Skeletal muscle tissue (tissue), 4 donors: ENCODE results near the gene PTPRG. TPM values are rescaled to one million over a fixed set of nuclear protein-coding genes. Genes with fewer than 3 reads are reported as not detected.

ENCODE experiments used
- H3K27ac ChIP-seq: one replicate; pipeline ENCODE4 v1.7.0; 2013; ENCODE audit warnings: mild to moderate bottlenecking, low read depth, low read length, inconsistent platforms
- H3K27me3 ChIP-seq, 3 donors: one replicate each; pipeline ENCODE4 v1.7.0; 2013; ENCODE audit warnings: low read length in 3 of 3; ENCODE audit not compliant: control insufficient read depth in 3 of 3, insufficient read depth in 3 of 3
- H3K36me3 ChIP-seq, 3 donors: one replicate each; pipeline ENCODE4 v1.7.0; 2013; ENCODE audit warnings: low read length in 3 of 3; ENCODE audit not compliant: control insufficient read depth in 3 of 3, insufficient read depth in 3 of 3
- H3K4me1 ChIP-seq, 3 donors: one replicate each; pipeline ENCODE4 v1.7.0; 2013; ENCODE audit warnings: low read length in 3 of 3, mild to moderate bottlenecking in 3 of 3; ENCODE audit not compliant: control insufficient read depth in 3 of 3, insufficient read depth in 3 of 3
- H3K4me3 ChIP-seq, 3 donors: one replicate each; pipeline ENCODE4 v1.7.0; 2013; ENCODE audit warnings: low read length in 3 of 3
- H3K9ac ChIP-seq, 3 donors: one replicate each; pipeline ENCODE4 v1.7.0; 2013; ENCODE audit warnings: low read length in 3 of 3, mild to moderate bottlenecking in 3 of 3, moderate library complexity in 2 of 3, low read depth in 1 of 3
- H3K9me3 ChIP-seq, 3 donors: one replicate each; pipeline ENCODE4 v1.7.0; 2013; ENCODE audit warnings: low read length in 3 of 3; ENCODE audit not compliant: control insufficient read depth in 3 of 3
- total RNA-seq: library from RNA; depleted of rRNA; stranded (reverse); fragments of >200 nt; gene quantifications from one replicate; pipeline ENCODE4 v1.2.3, GENCODE V29; 2014
- donor health status: Osteomylitis.

The PTPRG gene
- total RNA-seq, 1 donor from 2014 or later: 48.5 TPM

- Histone ChIP-seq H3K27ac (peak overlapping the region; percentile 75), H3K4me3 (peak overlapping the region; percentile 13 to 38 (median 15)), H3K9ac (peak overlapping the region; percentile 18 to 51 (median 47)), H3K27me3 (no peaks in the 10 kb centered on the region), H3K9me3 (no peaks in the 10 kb centered on the region), H3K4me1 (peaks cover 43 to 55% (median 54%) of the 10 kb centered on the region in 3 donors), H3K36me3 (peaks cover 0 to 1% (median 0%) of the 10 kb centered on the region in 3 donors)
These were observed 597.8 kb downstream of the PTPRG start for GRCh38 chr3:62159056-62159708.

GRCh38 chr3:62159709-62160092 lies 598.3 kb downstream of the PTPRG start:
- peaks cover 37 to 50% (median 48%) of the 10 kb centered on the region in 3 donors for H3K4me1 ChIP-seq
- H3K27me3 ChIP-seq: no peaks in the 10 kb centered on the region
- peak overlapping the region; percentile 18 to 51 (median 47) for H3K9ac ChIP-seq
- peak overlapping the region; percentile 75 for H3K27ac ChIP-seq
- peaks cover 0 to 1% (median 0%) of the 10 kb centered on the region in 3 donors for H3K36me3 ChIP-seq
- no peaks in the 10 kb centered on the region for H3K9me3 ChIP-seq
- H3K4me3 ChIP-seq: peak overlapping the region; percentile 15 to 38 (median 36)

- H3K27ac ChIP-seq: peak overlapping the region; percentile 75
- no peak overlapping the region for H3K4me3 ChIP-seq
- H3K9ac ChIP-seq: no peak overlapping the region
- H3K9me3 ChIP-seq: no peaks in the 10 kb centered on the region
- H3K4me1 ChIP-seq: peaks cover 33 to 43% (median 41%) of the 10 kb centered on the region in 3 donors
- H3K27me3 ChIP-seq: no peaks in the 10 kb centered on the region
- peaks cover 0 to 1% (median 0%) of the 10 kb centered on the region in 3 donors for H3K36me3 ChIP-seq
These were observed 600.0 kb downstream of the PTPRG start for GRCh38 chr3:62161371-62161770.

GRCh38 chr3:62164196-62164595 lies 602.8 kb downstream of the PTPRG start:
- Histone ChIP-seq H3K36me3 (no peaks in the 10 kb centered on the region), H3K4me3 (no peak overlapping the region), H3K9ac (no peak overlapping the region), H3K4me1 (peaks cover 30 to 38% (median 37%) of the 10 kb centered on the region in 3 donors), H3K9me3 (no peaks in the 10 kb centered on the region), H3K27ac (no peak overlapping the region), H3K27me3 (no peaks in the 10 kb centered on the region)

DNA sequence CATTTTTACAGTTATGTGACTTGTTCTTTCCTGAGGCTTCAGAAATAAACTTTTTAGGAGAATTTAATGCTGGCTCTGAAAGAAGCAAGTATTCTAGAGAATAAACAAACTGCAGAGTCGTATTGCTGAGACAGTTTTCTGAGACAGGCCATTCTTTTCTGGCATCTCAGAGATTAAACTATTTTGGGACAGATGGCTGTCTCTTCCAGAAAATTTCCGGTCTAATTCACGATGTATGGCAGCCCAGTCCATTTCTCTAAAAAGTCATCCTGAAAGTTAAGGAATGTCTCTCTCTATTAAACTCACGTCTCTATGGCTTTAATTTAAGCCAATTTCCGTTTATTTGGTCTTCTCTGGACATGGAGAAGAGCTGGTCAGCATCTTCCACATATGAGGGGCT lies 603.4 kb downstream of the PTPRG start:
- Histone ChIP-seq H3K4me1 (peaks cover 25 to 32% (median 32%) of the 10 kb centered on the region in 3 donors), H3K36me3 (no peaks in the 10 kb centered on the region), H3K27me3 (no peaks in the 10 kb centered on the region), H3K27ac (no peak overlapping the region), H3K9me3 (no peaks in the 10 kb centered on the region), H3K4me3 (no peak overlapping the region), H3K9ac (no peak overlapping the region)

GRCh38 chr3:62167566-62168262 lies 606.3 kb downstream of the PTPRG start:
- Histone ChIP-seq H3K9ac (peak overlapping the region in 1 of 3 donors; percentile 18), H3K4me1 (peaks cover 6 to 10% (median 9%) of the 10 kb centered on the region in 3 donors), H3K9me3 (no peaks in the 10 kb centered on the region), H3K4me3 (peak overlapping the region in 1 of 3 donors; percentile 27), H3K27ac (no peak overlapping the region), H3K27me3 (no peaks in the 10 kb centered on the region), H3K36me3 (no peaks in the 10 kb centered on the region)

GRCh38 chr3:62168356-62168755 lies 607.0 kb downstream of the PTPRG start:
- Histone ChIP-seq H3K4me1 (peaks cover 6 to 9% (median 9%) of the 10 kb centered on the region in 3 donors), H3K4me3 (no peak overlapping the region), H3K27ac (no peak overlapping the region), H3K27me3 (no peaks in the 10 kb centered on the region), H3K9ac (no peak overlapping the region), H3K36me3 (no peaks in the 10 kb centered on the region), H3K9me3 (no peaks in the 10 kb centered on the region)

- H3K36me3 ChIP-seq: no peaks in the 10 kb centered on the region
- H3K9me3 ChIP-seq: no peaks in the 10 kb centered on the region
- no peak overlapping the region for H3K9ac ChIP-seq
- H3K27ac ChIP-seq: no peak overlapping the region
- H3K27me3 ChIP-seq: no peaks in the 10 kb centered on the region
- no peak overlapping the region for H3K4me3 ChIP-seq
- H3K4me1 ChIP-seq: peaks cover 6 to 9% (median 9%) of the 10 kb centered on the region in 3 donors
These were observed 608.7 kb downstream of the PTPRG start for GRCh38 chr3:62169906-62170660.

GRCh38 chr3:62171789-62172188 lies 610.4 kb downstream of the PTPRG start:
- Histone ChIP-seq H3K36me3 (no peaks in the 10 kb centered on the region), H3K9me3 (no peaks in the 10 kb centered on the region), H3K27me3 (no peaks in the 10 kb centered on the region), H3K4me1 (peaks cover 6 to 9% (median 8%) of the 10 kb centered on the region in 3 donors), H3K4me3 (no peak overlapping the region), H3K27ac (no peak overlapping the region), H3K9ac (no peak overlapping the region)
